ENCODE measurements around the gene B3GAT3. TPM values are rescaled to one million over a fixed set of nuclear protein-coding genes. Genes with fewer than 3 reads are reported as not detected.

B3GAT3 gene
- total and polyA plus RNA-seq, 2 donors (not counting 3 experiments of a cell fraction or from before 2014, with no cell fraction given), result 31.6 to 37.2 TPM

GRCh38 chr11:62611705-62612365 lies 10.0 kb downstream of the B3GAT3 start:
- peaks cover 22% of the 10 kb centered on the region for H3K4me1 ChIP-seq (ENCODE audit: control insufficient read depth, extremely low read depth, insufficient read depth, low read length)
- BruUV-seq (replicated peaks), result TSS peak; percentile 39
- H3K9me3 ChIP-seq (replicated peaks; ENCODE audit: control insufficient read depth, insufficient read depth, low read length), result no peaks in the 10 kb centered on the region
- no peaks in the 10 kb centered on the region for H3K27me3 ChIP-seq (ENCODE audit: control insufficient read depth in 2 of 2, insufficient read depth in 2 of 2, low read length in 2 of 2)
- peaks cover 0 to 11% of the 10 kb centered on the region in 2 experiments for H3K36me3 ChIP-seq (ENCODE audit: control insufficient read depth in 2 of 2, extremely low read depth in 1 of 2, insufficient read depth in 2 of 2, low read length in 2 of 2)
- H3K27ac ChIP-seq (ENCODE audit: insufficient read depth, low read depth, low read length), result peak overlapping the region; percentile 30
- H3K4me3 ChIP-seq (replicated peaks in 1 of 3; ENCODE audit: insufficient read depth in 1 of 3, low read depth in 1 of 3, low read length in 3 of 3), result peak overlapping the region; percentile 61 to 74 (median 67)
- FAIRE-seq (peak; percentile 77), DNase-seq (ENCODE audit: low read depth, low spot score) (peak; percentile 66)
- TF ChIP-seq POLR2A (IDR thresholded peaks at IDR 0.05; ENCODE audit: low read depth, low read length) (peak; percentile 44), CTCF (IDR thresholded peaks at IDR 0.05; ENCODE audit: extremely low read depth in 1 of 2, insufficient read depth in 1 of 2, low read depth in 1 of 2, low read length in 2 of 2) (peak in 1 of 2 donors; percentile 0), FOS (IDR thresholded peaks at IDR 0.05; ENCODE audit: borderline replicate concordance, insufficient read depth, low read length) (no peak)
- intact Hi-C loops (cut with micrococcal nuclease), result loop anchor here (1.0 to 5.0 kb wide), 7 partner anchors 9 to 215 kb away; partner anchors contain the start of genes B3GAT3, C11orf98, CSKMT and EEF1G
- H3K4me2 ChIP-seq (ENCODE audit: insufficient read depth, low read length), result peak overlapping the region; percentile 87
- dilution Hi-C loops (cut with MboI; ENCODE audit: extremely low pct_ligation_motif_present, low sequenced_read_pairs), result no loop called here
- H3K9ac ChIP-seq (replicated peaks; ENCODE audit: extremely low read depth, insufficient read depth, low read length), result peak overlapping the region; percentile 57
- peaks cover 14% of the 10 kb centered on the region for H3K79me2 ChIP-seq (ENCODE audit: control insufficient read depth, insufficient read depth, low read length)
- H2AFZ ChIP-seq (ENCODE audit: low read depth, low read length), result peak overlapping the region; percentile 51
- ChIA-PET POLR2A (interaction anchor here (0.6 to 2.0 kb wide), 6 partner anchors 10 to 229 kb away, joined by 3 to 9 read pairs (median 4); partner anchors contain the start of genes B3GAT3, C11orf98, CSKMT and EEF1G), CTCF (interaction anchor here (0.6 to 5.7 kb wide), 19 partner anchors 8 to 639 kb away, joined by 3 to 48 read pairs (median 5); partner anchors contain the start of genes B3GAT3, C11orf98, CSKMT and EEF1G)
- H4K20me1 ChIP-seq (replicated peaks; ENCODE audit: control insufficient read depth, extremely low read depth, insufficient read depth, low read length), result no peaks in the 10 kb centered on the region
- no peaks in the 10 kb centered on the region for H3K9me1 ChIP-seq (replicated peaks; ENCODE audit: control insufficient read depth, extremely low read depth, insufficient read depth, low read length)

Measured in endothelial cell of umbilical vein (primary cell).